PFSK-1 (cell line): ENCODE data around the gene JPT1.

Experiments
- FOXP2 ChIP-seq: optimal IDR thresholded peaks from 2 replicates; pipeline ENCODE3; 2011; ENCODE audit warnings: borderline replicate concordance, control low read depth, inconsistent platforms; ENCODE audit not compliant: insufficient read depth; ENCODE audit errors: extremely low read length, extremely low read depth
- POLR2AphosphoS5 ChIP-seq: IDR thresholded peaks from 2 replicates; pipeline ENCODE4 v1.6.1; 2012; ENCODE audit warnings: low read depth, mild to moderate bottlenecking, control low read depth, low read length, moderate library complexity
- SIN3A ChIP-seq: IDR thresholded peaks from 2 replicates; pipeline ENCODE4 v1.6.1; 2012; ENCODE audit warnings: mild to moderate bottlenecking, low read length, moderate library complexity, borderline replicate concordance; ENCODE audit not compliant: insufficient read depth
- TAF1 ChIP-seq: IDR thresholded peaks from 2 replicates; pipeline ENCODE4 v1.6.1; 2012; ENCODE audit warnings: low read length, control low read depth, borderline replicate concordance; ENCODE audit not compliant: insufficient read depth
- TF ChIP-seq, protein P1 (sequence below), 2 experiments: IDR thresholded peaks; 2 replicates each; pipeline versions ENCODE4 v1.6.1 to v1.8.0; 2011 to 2012; ENCODE audit warnings: low read depth in 2 of 2, low read length in 2 of 2, control low read depth in 1 of 2, inconsistent platforms in 1 of 2, mild to moderate bottlenecking in 1 of 2, moderate library complexity in 1 of 2; ENCODE audit not compliant: insufficient read depth in 1 of 2

The JPT1 gene

DNA sequence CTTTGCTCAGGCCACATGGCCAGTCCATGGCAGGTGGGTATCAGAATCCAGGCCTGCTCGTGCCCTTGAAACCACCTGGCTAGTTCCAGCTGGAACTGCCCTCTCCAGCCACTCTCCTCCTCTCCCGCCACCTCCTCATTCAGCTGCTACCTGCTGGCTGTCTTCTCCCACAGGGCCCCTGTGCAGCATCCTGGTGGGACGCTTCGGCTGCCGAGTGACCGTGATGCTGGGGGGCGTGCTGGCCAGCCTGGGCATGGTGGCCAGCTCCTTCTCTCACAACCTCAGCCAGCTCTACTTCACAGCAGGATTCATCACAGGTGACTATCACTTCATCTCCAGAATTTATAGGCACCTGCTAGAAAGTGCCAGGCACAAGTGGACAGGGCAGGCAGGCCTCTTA is 56.4 kb downstream of the JPT1 start:
- TF ChIP-seq POLR2AphosphoS5: no peak
- no peak for TF ChIP-seq SIN3A
- TF ChIP-seq TAF1: no peak
- TF ChIP-seq FOXP2: no peak
- TF ChIP-seq, protein P1, sequence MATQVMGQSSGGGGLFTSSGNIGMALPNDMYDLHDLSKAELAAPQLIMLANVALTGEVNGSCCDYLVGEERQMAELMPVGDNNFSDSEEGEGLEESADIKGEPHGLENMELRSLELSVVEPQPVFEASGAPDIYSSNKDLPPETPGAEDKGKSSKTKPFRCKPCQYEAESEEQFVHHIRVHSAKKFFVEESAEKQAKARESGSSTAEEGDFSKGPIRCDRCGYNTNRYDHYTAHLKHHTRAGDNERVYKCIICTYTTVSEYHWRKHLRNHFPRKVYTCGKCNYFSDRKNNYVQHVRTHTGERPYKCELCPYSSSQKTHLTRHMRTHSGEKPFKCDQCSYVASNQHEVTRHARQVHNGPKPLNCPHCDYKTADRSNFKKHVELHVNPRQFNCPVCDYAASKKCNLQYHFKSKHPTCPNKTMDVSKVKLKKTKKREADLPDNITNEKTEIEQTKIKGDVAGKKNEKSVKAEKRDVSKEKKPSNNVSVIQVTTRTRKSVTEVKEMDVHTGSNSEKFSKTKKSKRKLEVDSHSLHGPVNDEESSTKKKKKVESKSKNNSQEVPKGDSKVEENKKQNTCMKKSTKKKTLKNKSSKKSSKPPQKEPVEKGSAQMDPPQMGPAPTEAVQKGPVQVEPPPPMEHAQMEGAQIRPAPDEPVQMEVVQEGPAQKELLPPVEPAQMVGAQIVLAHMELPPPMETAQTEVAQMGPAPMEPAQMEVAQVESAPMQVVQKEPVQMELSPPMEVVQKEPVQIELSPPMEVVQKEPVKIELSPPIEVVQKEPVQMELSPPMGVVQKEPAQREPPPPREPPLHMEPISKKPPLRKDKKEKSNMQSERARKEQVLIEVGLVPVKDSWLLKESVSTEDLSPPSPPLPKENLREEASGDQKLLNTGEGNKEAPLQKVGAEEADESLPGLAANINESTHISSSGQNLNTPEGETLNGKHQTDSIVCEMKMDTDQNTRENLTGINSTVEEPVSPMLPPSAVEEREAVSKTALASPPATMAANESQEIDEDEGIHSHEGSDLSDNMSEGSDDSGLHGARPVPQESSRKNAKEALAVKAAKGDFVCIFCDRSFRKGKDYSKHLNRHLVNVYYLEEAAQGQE (IDR thresholded peaks at IDR 0.05; ENCODE audit: insufficient read depth in 1 of 2, low read depth in 2 of 2, low read length in 2 of 2): no peak

DNA sequence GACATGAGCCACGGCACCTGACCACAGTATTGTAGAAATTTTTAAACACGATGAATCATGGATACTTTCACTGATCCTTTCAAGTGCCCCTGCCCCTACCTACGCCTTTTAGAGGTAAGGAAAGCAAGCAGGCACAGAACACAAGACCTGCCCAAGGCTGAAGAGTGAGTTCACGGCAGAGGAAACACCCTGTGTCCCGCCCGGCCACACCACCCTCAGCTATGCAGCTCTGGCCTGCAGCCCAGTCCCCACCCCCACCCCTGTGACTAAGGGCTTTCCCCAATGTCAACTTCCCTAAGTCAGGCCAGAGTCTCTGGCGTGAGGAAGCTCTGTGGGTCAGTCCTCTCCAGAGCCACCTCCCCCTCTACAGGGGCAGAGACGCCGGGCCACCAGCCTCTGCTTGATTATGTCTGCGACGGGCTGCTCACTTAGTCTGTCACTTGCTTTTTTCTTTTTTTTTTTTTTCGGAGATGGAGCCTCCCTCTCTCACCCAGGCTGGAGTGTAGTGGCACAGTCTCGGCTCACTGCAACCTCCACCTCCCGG is 58.2 kb downstream of the JPT1 start:
- TF ChIP-seq POLR2AphosphoS5: no peak
- peak; percentile 41; the same call in 1 of the 2 replicates for TF ChIP-seq SIN3A
- TF ChIP-seq, protein P1 (IDR thresholded peaks at IDR 0.05; ENCODE audit: insufficient read depth in 1 of 2, low read depth in 2 of 2, low read length in 2 of 2): no peak
- no peak for TF ChIP-seq TAF1
- TF ChIP-seq FOXP2: peak; percentile 82

DNA sequence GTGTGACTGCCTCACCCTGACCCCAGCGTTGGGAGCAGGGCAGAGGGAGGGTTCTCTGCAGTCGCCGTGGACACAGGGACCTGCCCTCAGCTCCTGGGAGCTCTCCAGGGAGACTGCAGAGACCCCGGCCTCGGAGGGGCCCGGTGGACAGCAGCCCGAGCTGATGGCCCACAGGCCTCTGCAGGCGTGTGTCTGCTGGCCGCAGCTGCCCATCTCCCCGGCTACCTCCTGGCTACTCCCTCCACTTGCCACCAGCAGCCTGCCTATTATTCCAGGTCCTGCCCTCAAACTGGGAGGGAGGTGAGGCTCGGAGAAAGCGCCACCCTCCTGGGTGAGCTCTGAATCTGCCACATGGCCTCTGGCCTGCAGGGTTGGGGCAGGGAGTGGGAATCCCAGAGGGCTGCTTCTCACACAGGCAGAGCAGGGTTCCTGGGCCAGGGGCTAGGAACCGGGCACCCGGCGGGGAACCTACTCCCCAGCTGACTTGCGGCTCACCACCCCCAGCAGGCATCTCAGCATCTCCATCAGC is 59.4 kb downstream of the JPT1 start:
- TF ChIP-seq TAF1 (no peak), POLR2AphosphoS5 (no peak), SIN3A (no peak), FOXP2 (no peak)
- TF ChIP-seq, protein P1 (IDR thresholded peaks at IDR 0.05; ENCODE audit: insufficient read depth in 1 of 2, low read depth in 2 of 2, low read length in 2 of 2): no peak

DNA sequence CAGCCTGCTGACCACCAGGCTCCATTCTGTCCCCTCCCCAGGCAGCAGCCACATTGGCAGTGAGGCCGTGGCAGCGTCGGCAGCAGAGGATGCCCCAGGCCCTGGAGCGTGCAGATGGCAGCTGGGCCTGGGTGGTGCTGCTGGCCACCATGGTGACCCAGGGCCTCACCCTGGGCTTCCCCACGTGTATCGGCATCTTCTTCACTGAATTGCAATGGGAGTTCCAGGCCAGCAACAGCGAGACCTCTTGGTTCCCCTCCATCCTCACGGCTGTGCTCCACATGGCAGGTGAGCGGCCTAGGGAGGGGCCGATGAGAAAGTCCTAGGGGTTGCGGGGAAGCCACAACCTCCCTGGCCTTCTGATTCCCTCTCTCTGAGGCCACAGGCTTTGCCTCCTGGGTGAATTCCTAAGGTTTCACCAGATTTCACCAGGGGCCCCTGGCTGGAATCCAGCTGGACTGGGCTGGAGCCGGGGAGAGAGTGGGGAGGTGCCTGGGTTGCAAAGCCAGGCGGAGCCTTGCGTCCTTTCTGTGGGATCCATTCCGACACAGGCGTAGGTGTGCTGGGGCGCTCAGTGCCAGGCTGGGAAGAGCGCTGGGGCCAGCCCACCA is 60.7 kb downstream of the JPT1 start:
- TF ChIP-seq, protein P1 (IDR thresholded peaks at IDR 0.05; ENCODE audit: insufficient read depth in 1 of 2, low read depth in 2 of 2, low read length in 2 of 2): no peak
- TF ChIP-seq FOXP2: no peak
- TF ChIP-seq POLR2AphosphoS5: no peak
- TF ChIP-seq SIN3A: no peak
- TF ChIP-seq TAF1: no peak

DNA sequence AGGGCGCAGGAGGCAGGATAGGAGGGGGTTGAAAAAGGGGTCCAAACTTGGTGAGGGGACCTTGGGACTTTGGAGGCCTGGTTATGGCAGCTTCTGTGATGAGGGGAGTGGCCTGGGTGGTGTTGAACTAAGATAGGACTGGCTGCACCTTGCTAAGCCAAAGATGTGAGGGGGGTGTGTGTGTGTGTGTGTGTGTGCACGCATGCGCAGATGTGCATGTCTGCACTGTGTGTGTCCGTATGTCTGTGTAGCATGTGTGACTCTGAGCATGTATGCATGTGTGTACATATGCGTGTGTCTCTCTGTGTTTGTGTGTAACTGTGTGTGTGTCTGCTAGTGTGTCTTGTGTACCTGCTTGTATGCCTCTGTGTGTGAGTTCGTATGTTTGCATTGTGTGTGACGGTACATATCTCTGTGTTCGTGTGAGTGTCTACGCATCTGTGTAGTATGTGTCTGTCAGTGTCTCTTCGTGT is 62.4 kb downstream of the JPT1 start:
- TF ChIP-seq SIN3A: no peak
- no peak for TF ChIP-seq TAF1
- TF ChIP-seq FOXP2: no peak
- TF ChIP-seq, protein P1 (IDR thresholded peaks at IDR 0.05; ENCODE audit: insufficient read depth in 1 of 2, low read depth in 2 of 2, low read length in 2 of 2): no peak
- no peak for TF ChIP-seq POLR2AphosphoS5
